Stimulated activated CD4-positive, alpha-beta T cell treated with anti-CD3 and anti-CD28 coated beads, Interleukin-1b, Interleukin-23, amount 100 ng/mL, for 48 hours (primary cell): ENCODE data around the gene TICAM2.

Source experiments
- DNase-seq: peaks from one replicate; pipeline ENCODE4 v3.0.0-alpha.2; 2020

The TICAM2 gene

DNA sequence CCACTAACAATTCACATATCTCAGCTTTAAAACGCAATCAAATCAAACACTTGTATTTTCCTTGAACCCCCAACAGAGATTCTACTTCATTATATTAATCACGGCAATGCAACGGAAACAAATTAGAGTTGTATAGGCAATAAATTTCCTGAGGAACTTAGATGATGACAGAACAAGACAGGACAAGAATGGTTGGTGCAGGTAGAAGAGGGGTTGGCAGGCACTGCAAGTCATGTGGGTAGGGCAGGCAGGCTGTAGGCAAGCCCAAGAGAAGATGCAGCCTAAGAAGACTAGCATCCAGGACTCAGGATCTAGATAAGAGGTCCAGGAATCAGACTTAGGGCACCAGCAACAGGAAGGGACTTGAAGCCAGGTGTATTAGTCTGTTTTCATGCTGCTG is 41.1 kb downstream of the TICAM2 start:
- DNase-seq: no peak

GRCh38 chr5:115559524-115559923 is 42.8 kb downstream of the TICAM2 start:
- no peak for DNase-seq

- no peak for DNase-seq
Observed at GRCh38 chr5:115558388-115558956, 43.8 kb downstream of the TICAM2 start.

DNA sequence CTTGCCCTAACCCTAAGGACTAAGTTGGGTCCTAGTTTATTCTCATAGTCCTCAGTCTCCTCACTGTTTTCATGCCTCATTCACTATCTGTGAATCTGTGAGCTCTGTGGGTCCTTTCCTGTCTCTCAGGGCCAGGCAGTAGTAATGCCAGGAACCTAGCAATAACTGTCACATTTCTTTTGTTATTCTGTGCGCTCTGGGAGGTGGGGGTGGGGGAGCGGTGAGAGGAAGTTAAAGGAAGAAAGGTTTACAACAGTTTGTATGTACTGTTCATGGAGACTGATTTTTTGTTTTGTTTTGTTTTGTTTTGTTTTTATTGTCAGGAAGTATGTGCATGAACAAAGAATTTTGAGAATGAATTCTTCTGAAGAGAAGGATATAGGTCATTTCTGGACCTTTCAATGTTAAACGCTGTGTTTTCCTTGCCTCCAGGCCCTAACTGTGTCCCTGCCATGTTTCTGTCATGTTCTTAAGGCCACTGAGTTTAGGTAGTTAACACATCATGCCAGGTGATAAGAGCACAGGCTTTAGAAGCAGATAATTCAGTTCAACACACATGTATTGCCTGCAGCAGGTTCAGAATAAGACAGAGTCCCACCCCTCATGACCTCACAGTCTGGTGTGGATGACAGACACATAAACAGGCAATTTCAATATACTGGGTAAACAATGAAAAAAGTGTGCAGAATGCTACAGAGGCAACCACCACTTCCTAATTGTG is 44.5 kb downstream of the TICAM2 start:
- no peak for DNase-seq

DNA sequence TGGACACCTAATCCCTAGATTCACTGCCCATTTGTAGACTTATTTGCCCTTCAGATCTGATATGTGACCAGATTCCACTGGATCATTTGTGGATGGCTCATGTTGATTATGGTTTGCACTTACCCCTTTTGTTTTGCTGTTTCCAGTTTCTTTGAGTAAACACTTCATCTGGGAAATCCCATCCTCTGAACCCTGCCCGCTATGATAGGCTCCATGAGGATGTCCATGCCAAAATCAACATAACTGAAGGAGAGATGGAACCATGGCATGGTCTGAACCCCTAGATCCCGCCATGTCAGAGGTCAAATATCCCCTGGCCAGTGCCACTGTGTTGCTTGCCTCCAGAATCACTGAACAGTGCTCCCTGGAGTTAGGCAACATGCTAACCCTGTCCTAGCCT is 46.0 kb downstream of the TICAM2 start:
- no peak for DNase-seq

- no peak for DNase-seq
Observed at GRCh38 chr5:115555084-115555633, 47.1 kb downstream of the TICAM2 start.

GRCh38 chr5:115553082-115553481 is 49.2 kb downstream of the TICAM2 start:
- no peak for DNase-seq

DNA sequence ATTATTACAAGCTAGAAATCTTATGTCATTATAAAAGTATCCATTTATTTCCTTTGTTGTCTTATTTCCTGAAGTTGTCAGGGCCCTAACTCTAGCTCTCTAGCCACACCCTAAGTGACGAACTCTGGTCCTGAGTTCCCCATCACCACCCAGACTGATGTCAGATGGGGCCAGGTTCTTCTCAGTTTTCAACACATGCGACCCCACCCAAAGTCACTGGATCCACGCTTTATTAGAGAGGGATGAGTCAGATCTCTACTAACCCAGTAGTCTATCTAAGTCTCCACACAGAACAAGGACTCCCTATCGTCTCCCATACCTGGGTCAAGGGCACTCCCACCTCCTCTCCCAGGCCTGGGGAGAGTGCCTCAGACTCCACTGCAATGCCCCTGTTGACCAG is 50.9 kb downstream of the TICAM2 start:
- no peak for DNase-seq

- DNase-seq: no peak
Observed at GRCh38 chr5:115549154-115549553, 53.1 kb downstream of the TICAM2 start.

DNA sequence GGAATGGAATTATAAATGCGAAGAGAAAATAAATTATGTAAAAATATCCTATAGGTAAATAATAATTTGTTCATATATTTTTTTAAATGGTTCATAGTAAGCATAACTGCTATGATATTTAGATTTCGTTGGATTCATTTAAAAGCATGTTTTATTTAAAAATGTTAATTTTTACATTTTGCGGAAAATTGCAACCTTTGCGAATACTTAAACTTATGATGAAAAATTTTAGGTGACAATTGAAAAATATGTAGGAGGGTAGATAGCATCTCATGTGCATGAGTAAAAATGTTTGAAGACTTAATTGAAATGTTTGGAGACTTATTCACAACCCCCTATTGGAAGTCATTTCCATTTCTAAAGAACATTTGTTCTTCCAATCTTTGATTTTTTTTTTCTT is 53.6 kb downstream of the TICAM2 start:
- no peak for DNase-seq

GRCh38 chr5:115545351-115545882 is 56.9 kb downstream of the TICAM2 start:
- DNase-seq: no peak

DNA sequence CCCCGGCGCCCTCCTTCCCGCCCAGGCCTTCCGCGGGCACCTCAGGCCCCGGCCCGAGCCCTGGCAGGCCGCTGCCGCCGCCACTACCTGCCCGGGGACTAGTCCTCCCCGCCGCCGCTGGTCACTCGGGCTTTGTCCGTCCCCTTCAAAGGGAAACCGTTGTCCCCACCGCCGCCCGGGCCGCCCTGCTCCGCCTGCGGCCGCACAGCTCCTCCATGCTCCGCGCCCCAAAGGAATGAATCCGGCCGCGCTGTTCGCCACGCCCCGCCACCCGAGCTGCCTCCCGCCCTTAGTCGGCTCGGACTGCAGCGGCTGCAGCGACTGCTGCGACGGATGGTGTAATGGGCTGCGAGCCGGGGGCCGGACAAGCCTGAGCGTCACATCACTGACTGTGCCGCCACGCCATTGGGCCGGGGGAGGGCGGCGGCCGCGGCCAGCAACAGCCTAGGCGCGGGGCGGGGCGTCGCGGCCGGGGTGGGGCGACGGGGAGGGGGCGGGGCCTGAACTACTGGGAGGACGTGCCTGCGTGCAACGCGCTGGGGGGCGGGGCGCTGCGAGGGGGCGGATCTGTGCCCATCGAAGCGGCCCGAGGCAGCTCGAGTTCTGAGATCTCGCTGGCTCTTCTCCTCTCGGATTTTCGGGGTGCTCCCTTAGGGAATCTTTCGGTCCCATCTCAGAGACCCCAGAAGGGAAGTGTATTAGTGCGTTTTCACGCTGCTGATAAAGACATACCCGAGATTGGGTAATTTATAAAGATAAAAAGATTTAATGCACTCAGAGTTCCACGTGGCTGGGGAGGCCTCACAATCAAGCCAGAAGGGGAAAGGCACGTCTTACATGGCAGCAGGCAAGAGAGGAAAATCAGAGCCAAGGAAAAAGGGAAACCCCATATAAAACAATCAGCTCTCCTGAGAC is 57.6 kb downstream of the TICAM2 start, which contains the start of gene FEM1C:
Gene FEM1C, minus strand, starts transcription at position 340 of the 915 bp plus-strand sequence. CDS start 1,282 bp downstream, outside the sequence.
- peak; percentile 97 for DNase-seq

DNA sequence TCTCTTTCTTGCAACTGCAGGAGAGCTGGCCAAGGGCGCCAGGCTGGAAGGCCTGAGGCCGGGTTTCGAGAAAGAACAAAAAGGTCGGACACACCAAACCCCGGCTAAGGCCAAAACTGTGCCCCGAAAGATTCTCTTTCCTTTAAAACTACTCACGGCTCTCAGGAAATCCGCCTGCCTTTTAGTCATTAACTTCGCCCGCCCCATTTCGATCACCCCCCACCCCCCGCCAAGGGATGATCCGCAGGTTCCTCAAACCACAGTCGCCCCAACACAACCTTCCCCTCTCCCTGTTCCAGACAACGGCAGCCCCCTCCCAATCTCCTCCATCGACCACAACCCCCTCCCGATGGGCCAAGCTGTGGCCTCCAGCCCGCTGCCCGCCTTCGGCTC is 58.2 kb downstream of the TICAM2 start:
- peak; percentile 49 for DNase-seq

DNA sequence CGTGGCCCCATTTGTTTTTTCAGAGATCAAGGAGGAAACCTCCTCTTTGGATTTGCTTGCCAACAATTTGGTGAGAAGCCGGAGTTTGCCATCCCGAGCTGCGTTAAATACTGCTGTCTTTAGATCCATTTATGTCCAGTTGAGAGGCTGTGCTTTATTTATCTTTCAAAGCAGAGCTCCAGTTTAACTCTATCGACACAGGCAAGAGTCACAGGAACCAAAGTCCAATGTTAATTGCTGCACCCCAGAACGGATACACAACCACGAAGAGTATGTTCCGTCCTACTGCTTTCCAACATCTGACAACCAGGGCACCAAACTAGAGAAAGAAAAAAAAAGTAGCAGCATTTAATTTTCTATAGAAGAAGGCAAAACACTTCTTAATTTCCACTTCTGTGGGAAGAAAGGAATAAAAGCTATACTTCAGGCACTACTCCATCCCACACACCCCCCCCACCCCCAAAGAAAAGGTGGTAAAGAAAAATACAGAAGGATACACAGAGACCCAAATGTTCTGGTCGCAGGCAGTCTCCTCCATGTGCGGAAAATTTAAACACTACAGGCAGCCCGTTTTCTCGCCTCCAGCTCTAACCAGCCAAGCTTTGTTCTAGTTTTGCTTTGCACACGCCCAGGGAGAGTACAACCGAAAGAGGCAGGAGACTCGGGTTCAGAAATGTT is 58.8 kb downstream of the TICAM2 start:
- DNase-seq: peak; percentile 38

GRCh38 chr5:115542651-115543364 is 59.5 kb downstream of the TICAM2 start:
- no peak for DNase-seq

GRCh38 chr5:115542086-115542485 is 60.2 kb downstream of the TICAM2 start:
- DNase-seq: no peak

DNA sequence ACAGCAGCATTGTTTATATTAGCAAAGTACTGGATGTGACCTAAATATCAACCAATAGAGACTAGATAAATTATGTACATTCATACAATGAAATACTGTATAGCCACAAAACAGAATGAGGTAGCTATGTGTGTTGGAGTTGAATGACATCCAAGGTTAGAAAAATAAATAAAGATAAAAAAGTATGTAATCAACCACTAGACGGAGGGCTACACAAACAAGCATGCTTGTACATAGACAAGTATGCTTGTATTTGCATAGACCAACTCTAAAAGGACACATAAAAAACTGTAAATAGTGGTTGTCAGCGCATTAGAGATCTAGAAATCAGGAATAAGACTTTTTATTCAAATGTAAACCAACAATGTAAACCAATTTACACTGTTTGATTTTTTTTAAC is 60.7 kb downstream of the TICAM2 start:
- no peak for DNase-seq

- DNase-seq: no peak
Observed at GRCh38 chr5:115535479-115536035, 66.7 kb downstream of the TICAM2 start.

- no peak for DNase-seq
Observed at GRCh38 chr5:115532517-115532916, 69.8 kb downstream of the TICAM2 start.

DNA sequence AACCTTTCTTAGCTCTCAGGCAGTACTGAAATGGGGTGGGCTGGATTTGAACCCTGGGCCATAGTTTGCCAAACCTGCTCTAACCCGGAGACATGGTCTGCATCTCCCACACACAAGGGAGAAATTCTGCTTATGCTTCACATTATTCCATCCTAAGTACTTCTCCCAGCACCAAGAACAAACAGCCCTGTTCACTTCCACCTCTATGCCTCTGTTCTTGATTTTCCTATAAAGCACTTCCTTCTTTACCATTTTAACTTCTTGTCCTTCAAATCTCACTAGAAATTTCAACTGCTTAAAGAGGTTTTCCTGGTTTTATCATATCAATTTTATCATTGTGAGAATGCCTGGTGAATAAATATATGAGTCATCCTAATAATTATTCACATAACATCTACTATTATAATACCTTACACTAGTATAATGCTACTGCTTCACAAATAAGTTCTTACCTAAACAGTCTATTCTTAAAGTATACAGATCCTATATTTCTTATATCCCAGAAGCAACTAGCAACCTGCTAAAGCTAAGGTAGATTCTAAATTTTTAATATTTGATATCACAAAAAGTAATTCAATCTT is 70.4 kb downstream of the TICAM2 start:
- DNase-seq: no peak

GRCh38 chr5:115531380-115531779 is 70.9 kb downstream of the TICAM2 start:
- no peak for DNase-seq
